T-helper 2 cell treated with Interferon-gamma antibody and Interleukin-4, amounts not matched to agents 5 μg/mL and 100 μg/mL, for 36 hours (primary cell): ENCODE results near the gene AVPR1B.

Experiments used
- DNase-seq: peaks from one replicate; pipeline ENCODE4 v3.0.0; 2021; ENCODE audit warnings: low spot score
- H3K27ac Mint-ChIP-seq: one replicate; pipeline ENCODE4 v1.8.0; 2021; ENCODE audit warnings: mild to moderate bottlenecking, mixed read lengths
- H3K27me3 Mint-ChIP-seq: one replicate; pipeline ENCODE4 v1.8.0; 2021; ENCODE audit warnings: low read depth, mixed read lengths
- H3K36me3 Mint-ChIP-seq: one replicate; pipeline ENCODE4 v1.8.0; 2021; ENCODE audit warnings: low read depth, mixed read lengths
- H3K4me1 Mint-ChIP-seq: one replicate; pipeline ENCODE4 v1.8.0; 2021; ENCODE audit warnings: low read depth, mixed read lengths
- H3K4me3 Mint-ChIP-seq: one replicate; pipeline ENCODE4 v1.8.0; 2022; ENCODE audit warnings: mild to moderate bottlenecking, moderate library complexity, mixed read lengths
- H3K9me3 Mint-ChIP-seq: one replicate; pipeline ENCODE4 v1.8.0; 2021; ENCODE audit warnings: mixed read lengths

Gene AVPR1B, protein sequence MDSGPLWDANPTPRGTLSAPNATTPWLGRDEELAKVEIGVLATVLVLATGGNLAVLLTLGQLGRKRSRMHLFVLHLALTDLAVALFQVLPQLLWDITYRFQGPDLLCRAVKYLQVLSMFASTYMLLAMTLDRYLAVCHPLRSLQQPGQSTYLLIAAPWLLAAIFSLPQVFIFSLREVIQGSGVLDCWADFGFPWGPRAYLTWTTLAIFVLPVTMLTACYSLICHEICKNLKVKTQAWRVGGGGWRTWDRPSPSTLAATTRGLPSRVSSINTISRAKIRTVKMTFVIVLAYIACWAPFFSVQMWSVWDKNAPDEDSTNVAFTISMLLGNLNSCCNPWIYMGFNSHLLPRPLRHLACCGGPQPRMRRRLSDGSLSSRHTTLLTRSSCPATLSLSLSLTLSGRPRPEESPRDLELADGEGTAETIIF

DNA sequence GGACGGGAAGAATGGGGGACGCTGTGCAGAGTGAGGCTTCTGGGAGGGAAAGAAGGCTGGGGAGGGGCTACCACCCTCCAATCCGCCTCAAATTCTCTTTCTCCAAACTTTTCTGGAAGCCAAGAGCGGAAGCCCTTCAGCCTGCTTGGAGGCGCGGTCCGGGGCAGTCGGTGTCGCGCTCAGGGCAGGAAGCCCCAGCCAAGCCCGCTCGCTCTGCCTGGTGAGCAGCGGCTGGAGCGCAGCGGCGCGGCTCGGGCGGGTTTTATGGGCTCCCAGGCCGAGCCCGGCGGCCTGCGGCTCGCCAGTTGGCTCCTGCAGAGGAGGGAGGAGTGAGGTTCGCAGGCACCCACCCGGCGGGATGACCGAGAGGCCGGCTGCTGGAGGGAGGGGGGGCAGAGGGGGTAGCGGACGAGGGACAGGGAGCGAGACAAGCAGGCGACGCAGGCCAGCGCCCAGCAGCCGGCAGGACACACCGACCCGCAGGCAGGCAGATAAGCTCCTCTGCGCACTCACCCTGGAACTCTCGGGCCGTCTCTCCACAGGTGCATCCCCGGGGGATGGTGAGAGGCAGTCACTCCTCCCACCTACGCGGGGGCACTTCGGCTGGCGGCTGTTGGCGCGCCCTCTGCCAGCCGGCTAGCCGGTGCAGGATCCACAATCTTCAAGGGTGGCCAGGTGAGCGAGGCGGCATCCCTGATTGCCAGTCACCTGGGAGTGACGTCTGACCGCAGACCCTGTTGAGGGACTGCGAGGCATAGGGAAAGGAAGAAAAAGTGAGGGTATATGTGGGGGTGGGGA is at the start of gene AVPR1B:
TSS of gene AVPR1B (minus strand) at position 238 of the 798 bp plus-strand sequence. CDS start 498 bp downstream, outside the sequence.
- H3K9me3 Mint-ChIP-seq = peaks cover 15% of the 10 kb centered on the region
- H3K36me3 Mint-ChIP-seq = no peaks in the 10 kb centered on the region
- DNase-seq = no peak
- no peak within 1 kb of the TSS for H3K27ac Mint-ChIP-seq
- H3K4me3 Mint-ChIP-seq = no peak within 1 kb of the TSS
- peaks cover 2% of the 10 kb centered on the region for H3K4me1 Mint-ChIP-seq
- peaks cover 61% of the 10 kb centered on the region for H3K27me3 Mint-ChIP-seq

DNA sequence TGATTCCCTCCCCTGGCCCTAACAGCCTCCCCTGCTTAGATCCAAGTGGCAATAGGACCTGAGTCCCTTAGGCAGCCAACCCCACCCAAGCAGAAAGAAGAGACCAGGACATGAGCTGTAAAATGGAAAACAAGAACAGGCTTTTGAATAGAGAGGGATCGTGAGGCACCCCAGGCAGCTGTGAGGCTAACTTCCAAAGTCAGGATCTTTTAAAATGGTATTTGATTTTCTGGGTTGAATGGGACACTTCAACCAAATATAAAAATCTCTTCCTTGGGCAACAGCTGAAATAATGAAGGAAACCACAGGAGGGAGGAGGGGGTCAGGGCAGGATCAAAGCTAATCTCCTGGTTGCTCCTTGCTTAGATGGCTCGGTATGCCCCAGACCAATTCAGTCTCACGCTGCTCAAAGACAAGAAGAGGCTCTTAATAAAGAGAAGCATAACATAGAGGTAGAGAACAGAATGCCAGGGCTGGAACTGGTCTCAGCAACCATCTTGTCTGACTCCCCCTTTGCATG is 28.6 kb upstream of the AVPR1B start:
- H3K4me1 Mint-ChIP-seq = peaks cover 4% of the 10 kb centered on the region
- no peaks in the 10 kb centered on the region for H3K9me3 Mint-ChIP-seq
- peaks cover 45% of the 10 kb centered on the region for H3K27me3 Mint-ChIP-seq
- DNase-seq = no peak
- H3K4me3 Mint-ChIP-seq = no peak overlapping the region
- no peak overlapping the region for H3K27ac Mint-ChIP-seq
- no peaks in the 10 kb centered on the region for H3K36me3 Mint-ChIP-seq

DNA sequence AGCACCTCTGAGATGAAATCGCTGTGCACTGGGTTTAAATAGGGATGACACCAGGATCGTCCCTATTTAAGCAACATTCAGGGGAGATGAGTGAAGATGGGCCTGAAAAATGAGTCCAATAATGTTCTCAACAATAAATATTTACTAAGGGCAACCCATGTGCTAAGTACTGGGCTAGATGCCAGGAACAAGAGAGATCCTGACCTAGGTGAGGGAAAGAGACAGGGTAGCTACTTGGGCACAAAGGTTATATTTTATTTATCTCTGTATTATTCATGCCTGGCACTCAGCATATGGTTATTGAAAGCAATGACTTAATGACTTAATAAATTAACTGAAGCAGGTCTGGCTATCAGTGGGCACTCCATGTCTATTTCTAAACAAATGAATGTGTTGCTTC is 27.4 kb upstream of the AVPR1B start:
- no peak overlapping the region for H3K4me3 Mint-ChIP-seq
- no peak for DNase-seq
- no peak overlapping the region for H3K27ac Mint-ChIP-seq
- peaks cover 58% of the 10 kb centered on the region for H3K27me3 Mint-ChIP-seq
- no peaks in the 10 kb centered on the region for H3K9me3 Mint-ChIP-seq
- H3K4me1 Mint-ChIP-seq = peaks cover 4% of the 10 kb centered on the region
- no peaks in the 10 kb centered on the region for H3K36me3 Mint-ChIP-seq

DNA sequence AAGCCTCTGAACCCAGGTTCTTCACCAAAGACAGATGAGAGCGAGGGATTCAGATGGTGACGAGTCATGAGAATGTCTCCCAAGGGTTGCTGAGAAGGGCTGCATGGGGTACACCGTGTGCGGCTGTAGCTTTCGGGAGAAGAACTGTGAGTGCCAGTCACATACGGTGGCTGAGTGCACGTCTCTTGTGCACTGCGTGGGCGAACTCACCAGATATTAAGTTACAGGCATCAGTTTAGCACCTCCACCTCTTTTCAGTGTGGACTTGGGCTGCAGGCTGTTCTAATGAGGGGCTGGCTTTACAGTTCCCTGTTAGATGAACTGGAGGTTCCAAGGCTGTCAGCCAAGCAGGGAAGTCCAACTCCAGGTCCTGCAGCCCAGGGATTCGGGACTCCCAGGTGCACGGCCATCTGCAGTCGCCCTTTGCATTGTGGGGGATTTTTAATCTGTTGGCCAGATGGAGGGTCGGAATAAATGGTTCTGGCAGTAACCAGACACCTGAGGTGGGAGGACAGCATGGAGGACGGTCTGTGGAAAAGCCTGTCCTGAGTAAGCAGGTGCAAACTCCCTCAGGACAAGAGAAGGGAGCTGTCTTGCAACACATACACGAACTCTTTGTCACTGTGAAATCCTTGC is 26.5 kb upstream of the AVPR1B start:
- DNase-seq = no peak
- Mint-ChIP-seq H3K36me3 (no peaks in the 10 kb centered on the region), H3K27me3 (peaks cover 63% of the 10 kb centered on the region), H3K4me1 (peaks cover 4% of the 10 kb centered on the region), H3K4me3 (no peak overlapping the region), H3K9me3 (no peaks in the 10 kb centered on the region), H3K27ac (no peak overlapping the region)

DNA sequence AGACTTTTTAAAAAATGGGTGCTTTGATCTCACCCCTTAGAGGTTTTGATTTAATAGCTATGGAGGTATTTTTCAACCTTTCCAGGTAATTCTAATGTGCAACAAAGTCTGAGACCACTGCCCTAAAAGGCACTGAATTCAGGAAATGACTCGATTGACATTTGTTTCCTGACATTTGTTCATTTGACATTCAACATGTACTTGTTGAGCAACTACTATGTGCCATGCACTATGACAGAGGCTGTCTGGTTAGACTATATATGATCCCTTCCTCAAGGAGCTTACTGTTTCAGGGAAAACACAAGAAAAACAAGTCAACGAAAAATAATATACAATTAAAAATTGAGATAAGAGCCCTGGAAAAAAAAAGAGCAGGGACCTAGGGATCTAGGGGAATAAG is 25.6 kb upstream of the AVPR1B start:
- H3K27me3 Mint-ChIP-seq = peaks cover 67% of the 10 kb centered on the region
- H3K27ac Mint-ChIP-seq = no peak overlapping the region
- H3K9me3 Mint-ChIP-seq = no peaks in the 10 kb centered on the region
- DNase-seq = no peak
- peaks cover 4% of the 10 kb centered on the region for H3K4me1 Mint-ChIP-seq
- H3K36me3 Mint-ChIP-seq = no peaks in the 10 kb centered on the region
- no peak overlapping the region for H3K4me3 Mint-ChIP-seq

DNA sequence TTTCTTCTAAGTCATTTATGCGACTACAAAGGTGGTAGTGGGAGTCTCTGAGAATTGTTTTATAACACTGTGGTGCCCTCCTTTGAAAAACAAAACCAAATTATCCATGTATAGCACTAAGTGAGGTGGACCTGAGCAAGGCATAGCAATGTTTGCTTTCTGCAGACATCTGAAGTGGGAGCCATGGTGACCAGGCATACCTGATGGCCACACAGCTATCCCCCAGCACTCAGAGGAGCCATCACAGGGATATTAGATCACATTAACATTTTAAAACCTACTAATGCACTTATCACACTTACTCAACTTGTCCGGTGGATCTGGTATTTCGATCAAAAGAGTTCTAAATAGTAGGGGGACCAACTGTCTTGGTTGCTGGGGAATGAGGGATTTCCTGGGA is 24.8 kb upstream of the AVPR1B start:
- no peak overlapping the region for H3K27ac Mint-ChIP-seq
- no peaks in the 10 kb centered on the region for H3K9me3 Mint-ChIP-seq
- H3K36me3 Mint-ChIP-seq = no peaks in the 10 kb centered on the region
- peaks cover 68% of the 10 kb centered on the region for H3K27me3 Mint-ChIP-seq
- H3K4me1 Mint-ChIP-seq = peaks cover 4% of the 10 kb centered on the region
- DNase-seq = no peak
- H3K4me3 Mint-ChIP-seq = no peak overlapping the region

DNA sequence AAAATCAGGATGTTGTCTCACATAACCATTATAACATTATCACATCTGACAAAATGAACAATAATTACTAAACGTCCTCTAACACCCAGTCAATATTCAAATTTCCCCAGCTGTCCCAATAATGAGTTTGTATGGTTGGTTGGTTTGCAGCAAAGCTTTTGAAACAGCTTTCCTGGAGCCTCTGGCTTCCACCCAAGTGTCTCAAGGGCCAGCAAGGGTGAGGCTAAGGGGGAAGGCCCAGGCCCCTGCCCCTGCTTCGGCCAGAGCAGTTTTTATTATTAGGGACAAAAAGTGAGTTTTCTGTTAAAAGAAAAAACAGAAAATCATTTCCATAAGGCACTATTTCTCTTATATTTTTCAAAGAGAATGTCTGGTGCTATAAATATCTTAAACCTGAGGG is 19.1 kb upstream of the AVPR1B start:
- Mint-ChIP-seq H3K27ac (no peak overlapping the region), H3K4me3 (no peak overlapping the region), H3K27me3 (peaks cover 33% of the 10 kb centered on the region), H3K9me3 (no peaks in the 10 kb centered on the region), H3K4me1 (no peaks in the 10 kb centered on the region), H3K36me3 (no peaks in the 10 kb centered on the region)
- DNase-seq = no peak

DNA sequence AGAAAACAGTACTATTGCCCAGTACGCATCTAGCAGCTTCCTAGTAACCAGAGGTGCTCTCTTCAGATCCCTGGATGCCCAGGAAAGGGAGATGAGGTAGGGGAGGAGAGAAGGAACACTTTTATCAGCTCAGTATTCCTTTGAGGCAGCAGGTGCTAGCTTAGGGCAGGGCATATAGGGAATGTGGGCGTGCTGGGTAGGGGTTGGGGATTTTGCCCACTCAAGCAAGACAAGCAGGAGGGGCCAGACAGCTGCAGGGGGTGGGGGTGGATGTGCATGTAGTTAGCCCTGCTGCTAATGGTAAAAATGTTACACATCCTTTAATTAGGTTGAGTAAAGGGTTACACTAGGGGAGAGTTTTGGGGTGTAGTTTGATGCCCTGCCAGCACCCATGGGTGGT is 18.1 kb upstream of the AVPR1B start:
- no peak overlapping the region for H3K27ac Mint-ChIP-seq

DNA sequence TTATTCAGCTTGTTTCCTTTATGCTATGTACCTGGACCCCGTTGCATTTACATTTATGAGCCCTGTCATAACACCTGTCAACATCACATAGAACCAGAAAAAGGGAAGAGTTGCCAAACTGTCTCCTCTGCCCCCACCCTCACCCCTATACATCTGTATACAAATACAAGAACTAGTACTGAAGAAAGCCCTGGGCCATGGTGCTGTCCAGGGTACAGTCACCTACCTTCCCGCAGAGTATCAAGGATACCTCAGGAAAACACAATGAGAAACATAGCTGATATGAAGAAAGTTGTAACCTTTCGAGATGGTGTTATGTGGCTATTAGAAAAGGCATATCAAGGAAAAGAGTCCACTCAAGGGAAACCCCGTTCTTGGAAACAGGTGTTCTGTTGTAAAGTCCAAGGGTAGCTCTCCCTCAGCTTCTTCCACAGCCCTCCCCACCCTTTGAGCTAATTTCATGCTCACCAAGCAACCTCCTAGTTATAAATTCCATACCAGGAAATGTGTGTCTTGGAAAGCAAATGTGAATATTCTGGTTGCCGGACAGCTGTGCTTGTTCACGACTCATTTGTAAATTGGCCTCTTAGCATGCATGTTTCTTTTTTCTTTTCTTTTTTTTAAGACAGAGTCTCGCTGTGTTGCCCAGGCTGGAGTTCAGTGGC is 16.7 kb upstream of the AVPR1B start:
- Mint-ChIP-seq H3K9me3 (no peaks in the 10 kb centered on the region), H3K4me1 (no peaks in the 10 kb centered on the region), H3K27ac (no peak overlapping the region), H3K4me3 (no peak overlapping the region), H3K36me3 (no peaks in the 10 kb centered on the region), H3K27me3 (peaks cover 23% of the 10 kb centered on the region)
- DNase-seq = no peak

More for the DNA sequence above, 18.1 kb upstream of the AVPR1B start:
- Mint-ChIP-seq H3K9me3 (no peaks in the 10 kb centered on the region), H3K4me1 (no peaks in the 10 kb centered on the region), H3K27me3 (peaks cover 30% of the 10 kb centered on the region), H3K36me3 (no peaks in the 10 kb centered on the region), H3K4me3 (no peak overlapping the region)
- DNase-seq = no peak

DNA sequence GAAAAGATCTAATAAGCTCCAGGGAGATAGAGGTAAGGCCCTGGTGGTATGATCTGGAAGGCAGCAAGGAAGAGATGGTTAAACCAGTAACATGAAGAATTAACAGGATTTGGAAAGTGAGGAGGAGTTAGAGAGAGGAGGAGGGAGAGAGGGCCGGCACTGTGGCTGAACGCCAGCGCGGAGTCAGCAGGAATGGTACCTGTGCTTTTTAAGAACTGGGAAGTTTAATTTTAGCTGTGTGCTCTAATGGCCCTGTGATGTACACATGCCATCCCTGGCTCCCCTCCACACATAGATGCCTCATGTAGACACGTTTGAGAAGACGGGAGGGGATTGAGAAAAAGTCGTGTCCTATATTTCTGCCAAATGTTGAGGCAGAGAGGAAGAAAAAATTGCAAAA is 13.8 kb upstream of the AVPR1B start:
- Mint-ChIP-seq H3K4me1 (no peaks in the 10 kb centered on the region), H3K27ac (no peak overlapping the region), H3K27me3 (peaks cover 25% of the 10 kb centered on the region), H3K4me3 (no peak overlapping the region), H3K36me3 (no peaks in the 10 kb centered on the region), H3K9me3 (no peaks in the 10 kb centered on the region)
- no peak for DNase-seq

DNA sequence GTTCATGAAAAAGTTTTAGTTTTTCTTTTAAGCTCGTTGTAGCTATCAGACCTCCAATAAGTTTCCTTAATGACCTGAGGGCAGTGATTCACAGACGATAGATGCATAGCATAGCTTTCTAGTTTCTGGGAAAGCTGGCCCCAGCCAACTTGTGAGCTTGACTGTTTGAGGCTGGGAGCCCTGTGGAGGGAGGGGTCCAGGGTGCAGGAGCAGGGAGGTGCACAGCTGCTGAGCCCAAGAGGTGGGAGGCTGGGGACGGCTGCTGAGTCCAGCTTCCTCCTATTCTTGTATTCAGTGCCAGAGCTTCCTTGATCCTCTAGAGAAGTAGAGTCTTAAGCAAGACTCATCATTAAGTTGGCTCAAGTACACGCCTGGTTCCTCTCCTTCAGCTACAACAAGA is 11.0 kb upstream of the AVPR1B start:
- Mint-ChIP-seq H3K9me3 (no peaks in the 10 kb centered on the region), H3K4me1 (no peaks in the 10 kb centered on the region), H3K27me3 (peaks cover 35% of the 10 kb centered on the region), H3K27ac (no peak overlapping the region), H3K4me3 (no peak overlapping the region), H3K36me3 (no peaks in the 10 kb centered on the region)
- DNase-seq = no peak

DNA sequence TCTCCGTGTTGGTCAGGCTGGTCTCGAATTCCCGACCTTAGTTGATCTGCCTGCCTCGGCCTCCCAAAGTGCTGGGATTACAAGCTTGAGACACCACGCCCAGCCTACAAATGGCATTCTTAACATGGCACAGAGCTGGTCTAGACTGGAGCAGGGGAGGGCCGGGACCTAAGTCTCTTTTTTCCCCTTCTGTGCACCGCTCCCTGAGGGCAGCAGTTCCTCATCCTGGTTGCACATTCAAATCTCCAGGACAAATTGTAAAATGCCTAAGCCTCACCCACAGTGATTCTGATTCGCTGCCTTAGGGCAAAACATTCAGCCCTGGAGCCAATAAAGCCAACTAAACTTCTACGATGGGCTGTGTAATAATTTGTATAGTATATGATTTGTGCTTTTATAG is 10.1 kb upstream of the AVPR1B start:
- H3K27me3 Mint-ChIP-seq = peaks cover 38% of the 10 kb centered on the region
- H3K9me3 Mint-ChIP-seq = no peaks in the 10 kb centered on the region
- H3K4me1 Mint-ChIP-seq = no peaks in the 10 kb centered on the region
- H3K36me3 Mint-ChIP-seq = no peaks in the 10 kb centered on the region
- DNase-seq = no peak
- no peak overlapping the region for H3K4me3 Mint-ChIP-seq
- H3K27ac Mint-ChIP-seq = no peak overlapping the region

DNA sequence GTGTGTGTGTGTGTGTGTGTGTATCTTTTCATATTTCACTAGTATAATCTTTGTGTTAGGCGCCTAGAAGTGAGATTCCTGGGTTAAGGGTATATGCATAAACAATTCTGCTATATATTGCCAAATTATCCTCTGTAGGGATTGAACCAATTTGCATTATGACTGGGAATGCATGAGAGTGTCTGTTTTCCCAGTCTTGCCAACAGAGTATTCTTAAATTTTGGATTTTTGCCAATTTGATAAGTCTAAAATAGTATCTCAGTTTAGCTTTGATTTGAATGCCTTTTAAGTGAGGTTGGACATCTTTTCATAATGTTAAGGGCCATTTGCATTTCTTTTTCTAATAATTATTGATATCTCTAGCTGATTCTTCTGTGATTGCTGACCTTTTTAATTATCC is 8.2 kb upstream of the AVPR1B start:
- Mint-ChIP-seq H3K4me3 (no peak overlapping the region), H3K4me1 (no peaks in the 10 kb centered on the region), H3K9me3 (peaks cover 14% of the 10 kb centered on the region), H3K27me3 (peaks cover 37% of the 10 kb centered on the region), H3K27ac (no peak overlapping the region), H3K36me3 (no peaks in the 10 kb centered on the region)
- DNase-seq = no peak
